SK-N-MC (cell line): ENCODE results near the gene QSOX2.

ENCODE experiments used
- DNase-seq: peaks from one replicate; pipeline ENCODE4 v3.0.0-alpha.2; 2011; ENCODE audit warnings: low read depth, low spot score
- H3K27ac ChIP-seq: fragments of 200-600 bp; sonication (generic); 2 replicates; pipeline ENCODE4 v1.5.1; 2016; ENCODE audit warnings: mixed run types
- H3K36me3 ChIP-seq: fragments of 200-600 bp; sonication (generic); 2 replicates; pipeline ENCODE4 v1.6.1; 2017; ENCODE audit warnings: antibody characterized with exemption, low read length, mixed read lengths; ENCODE audit not compliant: insufficient read depth
- H3K4me3 ChIP-seq: fragments of 200-600 bp; sonication (generic); 2 replicates; pipeline ENCODE4 v1.5.1; 2016
- H3K9ac ChIP-seq: fragments of 200-600 bp; sonication (generic); 2 replicates; pipeline ENCODE4 v1.8.0; 2017; ENCODE audit warnings: mixed run types, mixed read lengths; ENCODE audit not compliant: insufficient read length
- H3K9me3 ChIP-seq: fragments of 200-600 bp; sonication (generic); 2 replicates; pipeline ENCODE4 v1.6.1; 2017; ENCODE audit warnings: low read depth, mild to moderate bottlenecking, antibody characterized with exemption, low read length, moderate library complexity, mixed read lengths
- EZH2 ChIP-seq: fragments of 200-600 bp; sonication (generic); IDR thresholded peaks from one replicate; pipeline ENCODE4 v1.6.1; 2017; ENCODE audit warnings: antibody characterized with exemption
- FOXP2 ChIP-seq: optimal IDR thresholded peaks from 2 replicates; pipeline ENCODE3; 2011; ENCODE audit warnings: mild to moderate bottlenecking, moderate library complexity; ENCODE audit not compliant: insufficient read depth; ENCODE audit errors: extremely low read length, control extremely low read depth
- POLR2AphosphoS5 ChIP-seq: IDR thresholded peaks from 2 replicates; pipeline ENCODE4 v1.6.1; 2012; ENCODE audit warnings: mild to moderate bottlenecking, low read depth, low read length, borderline replicate concordance

Gene QSOX2

DNA sequence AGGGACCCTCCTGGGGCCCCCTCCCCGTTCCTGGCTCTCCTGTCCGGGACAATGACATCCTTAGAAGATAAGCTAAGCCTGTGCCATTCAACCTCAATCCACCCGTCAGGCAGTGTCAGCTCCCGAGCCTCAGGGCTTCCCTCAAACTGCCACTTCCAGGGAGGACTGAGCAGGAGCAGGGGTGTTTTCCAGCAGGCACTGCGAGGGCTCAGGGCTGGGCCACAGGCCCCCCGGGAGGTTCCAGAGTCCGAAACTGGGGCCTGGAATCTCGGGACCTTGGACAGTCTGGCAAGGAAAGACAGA, 66.9 kb downstream of the QSOX2 start:
- Histone ChIP-seq H3K9ac (no peak overlapping the region), H3K27ac (no peak overlapping the region), H3K4me3 (no peak overlapping the region), H3K9me3 (no peaks in the 10 kb centered on the region), H3K36me3 (no peaks in the 10 kb centered on the region)
- DNase-seq = no peak
- TF ChIP-seq POLR2AphosphoS5 = no peak
- no peak for TF ChIP-seq EZH2
- TF ChIP-seq FOXP2 = no peak

DNA sequence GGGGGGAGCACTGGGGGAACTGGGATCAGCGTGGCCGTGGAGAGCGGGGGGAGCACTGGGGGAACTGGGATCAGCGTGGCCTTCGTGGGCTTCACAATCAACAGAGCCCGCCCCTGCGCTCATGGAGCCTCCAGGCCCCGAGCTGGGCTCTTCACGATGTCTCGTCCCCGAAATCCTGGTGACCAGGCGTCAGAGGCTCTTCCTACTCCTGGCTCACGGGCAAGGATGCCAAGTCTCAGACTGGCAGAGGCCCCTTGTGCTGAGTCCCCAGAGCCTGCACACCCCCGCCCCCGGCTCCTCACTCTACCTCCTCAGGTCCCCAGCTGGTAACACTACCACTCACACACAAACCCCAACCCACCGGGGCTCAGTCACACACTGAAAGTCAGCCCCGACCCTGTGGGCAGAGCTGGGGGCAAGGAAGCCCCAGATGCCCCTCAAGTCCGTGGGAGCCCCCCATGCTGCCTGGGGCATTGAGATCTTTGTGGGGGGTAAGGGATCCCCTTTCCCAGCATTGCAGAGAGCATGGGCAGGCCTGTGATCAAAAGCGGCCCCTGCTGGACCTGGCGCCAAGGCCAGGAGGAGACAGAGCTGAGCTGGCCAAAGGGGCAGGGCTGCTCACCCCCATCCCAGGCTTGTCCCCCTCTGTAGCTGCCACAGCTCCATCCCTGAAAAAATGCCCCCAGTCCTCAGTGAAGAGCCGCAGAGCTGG, 67.4 kb downstream of the QSOX2 start:
- no peak overlapping the region for H3K9ac ChIP-seq
- no peaks in the 10 kb centered on the region for H3K36me3 ChIP-seq
- H3K4me3 ChIP-seq = no peak overlapping the region
- H3K9me3 ChIP-seq = no peaks in the 10 kb centered on the region
- TF ChIP-seq FOXP2 (no peak), EZH2 (no peak)
- no peak overlapping the region for H3K27ac ChIP-seq
- DNase-seq = no peak

DNA sequence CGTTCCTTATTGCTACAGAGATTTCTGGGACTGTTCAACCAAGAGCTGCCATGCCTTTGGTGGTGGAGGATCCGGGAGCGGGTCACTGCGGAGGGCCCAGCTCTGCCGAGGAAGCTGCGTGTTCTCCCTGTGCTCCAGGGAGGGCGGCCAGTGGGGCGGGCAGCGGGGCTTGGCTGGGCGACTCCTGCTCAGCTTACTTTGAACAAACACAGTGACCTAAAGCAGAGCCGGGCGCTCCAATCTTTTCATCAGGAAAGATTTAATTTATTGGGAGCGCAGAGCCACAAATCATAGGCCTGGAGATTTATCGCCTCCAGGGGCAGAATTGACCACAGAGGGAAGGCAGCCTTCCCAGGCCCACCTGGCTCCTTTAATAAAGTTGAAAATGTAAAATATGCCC, 68.4 kb downstream of the QSOX2 start:
- DNase-seq = no peak
- no peaks in the 10 kb centered on the region for H3K36me3 ChIP-seq
- H3K9ac ChIP-seq = no peak overlapping the region
- no peak overlapping the region for H3K4me3 ChIP-seq
- no peaks in the 10 kb centered on the region for H3K9me3 ChIP-seq
- H3K27ac ChIP-seq = no peak overlapping the region
- TF ChIP-seq POLR2AphosphoS5 = no peak
- TF ChIP-seq EZH2 = no peak
- TF ChIP-seq FOXP2 = no peak

DNA sequence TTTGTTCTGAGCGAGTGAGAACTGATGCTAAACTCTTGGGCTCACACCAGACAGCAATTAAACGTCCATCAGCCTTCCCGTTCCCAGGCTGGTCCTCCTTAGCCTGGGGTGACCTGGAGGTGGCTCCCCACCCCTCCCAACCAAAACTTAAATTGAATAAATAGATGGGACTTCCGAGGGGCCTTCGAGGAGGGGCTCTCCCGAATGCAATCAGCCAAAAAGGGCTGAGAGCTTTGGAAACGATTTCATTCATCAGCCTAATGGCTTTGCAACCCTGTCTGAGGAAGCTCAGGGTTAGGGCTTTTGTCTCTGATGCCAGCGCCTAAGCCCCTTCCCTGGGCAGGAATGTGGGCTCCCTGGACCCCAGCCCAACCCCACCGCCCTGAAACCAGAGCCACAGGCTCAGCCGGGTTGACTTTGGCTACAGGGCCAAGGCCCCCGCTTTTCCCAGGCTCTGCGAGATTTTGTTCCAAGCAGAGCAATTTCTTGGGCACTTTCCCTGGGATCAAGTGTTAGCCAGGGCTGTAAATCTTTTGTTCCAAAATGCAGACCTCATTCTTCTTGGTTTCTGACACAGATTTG, 69.9 kb downstream of the QSOX2 start:
- TF ChIP-seq EZH2 (no peak), POLR2AphosphoS5 (no peak), FOXP2 (no peak)
- Histone ChIP-seq H3K27ac (peak overlapping the region; percentile 42; the same call in 1 of the 2 replicates), H3K9ac (no peak overlapping the region), H3K36me3 (no peaks in the 10 kb centered on the region), H3K9me3 (no peaks in the 10 kb centered on the region), H3K4me3 (no peak overlapping the region)
- no peak for DNase-seq

DNA sequence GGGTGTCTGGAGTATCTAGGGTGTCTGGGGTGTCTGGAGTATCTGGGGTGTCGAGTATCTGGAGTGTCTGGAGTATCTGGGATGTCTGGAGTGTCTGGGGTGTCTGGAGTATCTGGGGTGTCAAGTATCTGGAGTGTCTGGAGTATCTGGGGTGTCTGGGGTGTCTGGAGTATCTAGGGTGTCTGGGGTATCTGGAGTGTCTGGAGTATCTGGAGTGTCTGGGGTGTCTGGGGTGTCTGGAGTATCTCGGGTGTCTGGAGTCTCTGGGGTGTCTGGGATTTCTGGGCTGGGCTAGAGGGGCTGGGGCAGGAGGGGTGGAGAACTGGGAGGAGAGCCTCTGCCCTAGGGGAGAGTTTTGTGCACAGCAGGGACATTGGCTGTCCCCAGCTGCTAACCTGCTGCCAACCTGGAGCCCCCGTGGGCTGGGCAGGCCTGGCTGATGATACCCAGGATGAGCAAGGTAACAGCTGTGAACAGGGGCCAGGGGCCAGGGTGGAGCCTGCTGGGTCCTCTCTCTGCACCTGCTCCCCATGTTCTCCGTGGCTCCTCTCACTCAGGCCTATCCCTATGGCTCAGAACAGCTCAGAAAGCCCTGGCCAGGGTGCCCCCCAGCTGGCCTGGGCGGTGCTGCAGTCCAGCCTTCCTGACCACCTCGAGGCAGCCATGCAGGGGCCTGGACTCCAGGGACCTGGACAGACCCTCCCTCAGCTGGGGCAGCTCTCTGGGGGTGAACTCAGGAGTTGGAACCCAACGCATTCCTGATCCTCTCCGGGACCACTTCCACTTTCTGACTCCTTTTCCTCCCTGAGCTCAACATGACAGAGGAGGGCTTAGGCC, 70.6 kb downstream of the QSOX2 start:
- no peak for DNase-seq
- no peak overlapping the region for H3K4me3 ChIP-seq
- no peak overlapping the region for H3K27ac ChIP-seq
- no peak overlapping the region for H3K9ac ChIP-seq
- H3K9me3 ChIP-seq = no peaks in the 10 kb centered on the region
- TF ChIP-seq POLR2AphosphoS5 (no peak), EZH2 (no peak), FOXP2 (no peak)
- H3K36me3 ChIP-seq = no peaks in the 10 kb centered on the region

DNA sequence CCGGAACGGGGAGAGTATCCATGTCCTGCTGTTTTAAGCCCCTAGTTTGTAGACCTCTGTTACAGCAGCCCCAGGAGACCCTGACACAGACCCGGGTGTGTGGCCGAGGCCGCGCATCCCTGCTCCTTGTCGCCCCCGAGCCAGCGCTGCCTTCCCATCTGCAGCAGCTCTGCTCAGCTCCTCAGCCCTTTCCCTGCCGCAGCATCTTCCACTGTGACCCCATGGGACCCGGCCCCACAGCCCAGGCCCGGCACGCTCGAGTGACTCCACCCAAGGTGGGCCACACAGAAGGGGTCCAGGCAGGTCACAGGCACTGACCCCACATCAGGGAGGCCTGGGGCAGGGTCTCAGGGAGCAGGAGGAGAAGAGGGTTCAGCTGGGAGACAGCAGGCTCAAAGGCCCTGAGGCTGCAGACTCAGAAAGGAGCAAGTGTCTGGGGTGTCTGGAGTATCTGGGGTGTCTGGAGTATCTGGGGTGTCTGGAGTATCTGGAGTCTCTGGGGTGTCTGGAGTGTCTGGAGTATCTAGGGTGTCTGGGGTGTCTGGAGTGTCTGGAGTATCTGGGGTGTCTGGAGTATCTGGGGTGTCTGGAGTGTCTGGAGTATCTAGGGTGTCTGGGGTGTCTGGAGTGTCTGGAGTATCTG, 71.8 kb downstream of the QSOX2 start:
- Histone ChIP-seq H3K9ac (no peak overlapping the region), H3K27ac (no peak overlapping the region), H3K4me3 (no peak overlapping the region), H3K36me3 (no peaks in the 10 kb centered on the region), H3K9me3 (no peaks in the 10 kb centered on the region)
- TF ChIP-seq FOXP2 = no peak
- no peak for TF ChIP-seq POLR2AphosphoS5
- no peak for TF ChIP-seq EZH2
- no peak for DNase-seq

DNA sequence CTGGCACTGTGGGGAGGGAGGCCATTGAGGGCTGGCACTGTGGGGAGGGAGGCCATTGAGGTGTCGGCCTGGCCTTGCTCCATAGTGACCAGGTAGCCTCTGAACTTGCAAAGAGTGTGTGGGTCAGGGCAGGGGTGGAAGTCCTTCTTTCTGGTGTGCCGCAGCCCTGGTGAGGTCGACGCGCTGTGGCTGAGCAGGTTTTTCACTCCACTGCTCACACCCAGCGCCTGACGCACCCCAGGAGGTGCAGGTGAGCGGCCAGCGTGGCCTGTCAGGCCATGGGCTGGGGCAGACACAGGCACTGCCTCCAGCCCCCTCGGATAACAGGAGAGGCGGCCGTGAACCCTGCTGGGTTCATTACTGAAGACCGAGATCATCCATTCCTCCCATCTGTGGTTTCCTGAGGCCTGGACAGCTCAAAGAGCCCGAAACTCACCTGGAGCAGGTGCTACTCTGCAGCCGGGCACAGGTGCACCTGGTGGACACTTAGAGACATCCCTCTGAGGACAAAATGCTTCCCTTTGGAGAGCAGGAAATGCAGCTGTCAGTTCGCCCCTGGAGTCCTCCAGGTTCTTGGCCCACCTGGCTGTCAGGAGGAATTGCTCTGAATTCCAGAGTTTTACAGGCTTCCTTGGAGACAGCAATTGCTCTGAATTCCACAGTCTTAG, 73.1 kb downstream of the QSOX2 start:
- Histone ChIP-seq H3K36me3 (no peaks in the 10 kb centered on the region), H3K9me3 (no peaks in the 10 kb centered on the region), H3K4me3 (no peak overlapping the region), H3K27ac (no peak overlapping the region), H3K9ac (no peak overlapping the region)
- no peak for DNase-seq
- TF ChIP-seq FOXP2 (no peak), EZH2 (no peak), POLR2AphosphoS5 (no peak)
